H1 (cell line): ENCODE results near the gene NPHP4. TPM values are rescaled to one million over a fixed set of nuclear protein-coding genes. Genes with fewer than 3 reads are reported as not detected.

Experiments used
- CTCF ChIA-PET: fragments of 300-600 bp; sonication (Branson Sonifier 250); formaldehyde crosslinking; loops from one replicate; lab custom pipeline; 2021; ENCODE audit not compliant: partially characterized antibody; lab: Charles Lee
- POLR2A ChIA-PET: fragments of 300-600 bp; sonication (Branson Sonifier 250); formaldehyde crosslinking; loops from one replicate; lab custom pipeline; 2021; ENCODE audit warnings: inconsistent platforms; ENCODE audit not compliant: partially characterized antibody; lab: Charles Lee
- DNase-seq, 2 experiments: peaks; one replicate each; pipeline versions ENCODE4 v3.0.0 to v3.0.0-alpha.2; 2010 to 2022; ENCODE audit warnings: low spot score in 2 of 2, low read depth in 1 of 2, mixed read lengths in 1 of 2
- FAIRE-seq: peaks from 2 replicates; lab custom pipeline; 2011; peaks lifted over from hg19 to GRCh38; lab: Jason Lieb, UNC
- H2AFZ ChIP-seq: 2 replicates; pipeline ENCODE4 v1.8.1; 2012; ENCODE audit warnings: low read length, inconsistent platforms
- H2AK5ac ChIP-seq: 2 replicates; pipeline ENCODE4 v1.6.1; 2013; ENCODE audit warnings: low read depth, low read length
- H2BK120ac ChIP-seq: replicated peaks from 2 replicates; pipeline ENCODE3; 2013; ENCODE audit warnings: low read depth, low read length, inconsistent platforms
- H2BK12ac ChIP-seq: 2 replicates; pipeline ENCODE4 v1.6.1; 2013; ENCODE audit warnings: low read depth, low read length
- H2BK15ac ChIP-seq: 2 replicates; pipeline ENCODE4 v1.6.1; 2013; ENCODE audit warnings: low read length
- H2BK20ac ChIP-seq: 2 replicates; pipeline ENCODE4 v1.6.1; 2013; ENCODE audit warnings: low read length
- H2BK5ac ChIP-seq: 2 replicates; pipeline ENCODE4 v1.6.1; 2013; ENCODE audit warnings: low read depth, low read length
- H3K14ac ChIP-seq: 2 replicates; pipeline ENCODE4 v1.6.1; 2013; ENCODE audit warnings: inconsistent platforms; ENCODE audit not compliant: insufficient read length
- H3K18ac ChIP-seq: 2 replicates; pipeline ENCODE4 v1.6.1; 2013; ENCODE audit warnings: low read length; ENCODE audit errors: extremely low read depth
- H3K23ac ChIP-seq: 2 replicates; pipeline ENCODE4 v1.6.1; 2013; ENCODE audit warnings: inconsistent platforms; ENCODE audit not compliant: insufficient read length
- H3K23me2 ChIP-seq: 2 replicates; pipeline ENCODE4 v1.6.1; 2013; ENCODE audit warnings: low read depth, low read length
- H3K27ac ChIP-seq: 2 replicates; pipeline ENCODE4 v1.6.1; 2011; ENCODE audit warnings: low read depth, low read length, inconsistent platforms
- H3K27me3 ChIP-seq, 4 experiments: replicated peaks in 1 of 4; 1 replicate in 1 of 4; 2 replicates in 3 of 4; pipeline versions ENCODE4 v1.6.1 to v1.8.1; 2011 to 2013; ENCODE audit warnings: low read length in 3 of 4, mild to moderate bottlenecking in 3 of 4, inconsistent platforms in 2 of 4, mixed read lengths in 2 of 4, moderate library complexity in 1 of 4; ENCODE audit not compliant: control insufficient read depth in 3 of 4, insufficient read depth in 3 of 4; ENCODE audit errors: extremely low read depth in 1 of 4
- H3K36me3 ChIP-seq, 4 experiments: 2 replicates each; pipeline versions ENCODE4 v1.6.1 to v1.8.1; 2011 to 2013; ENCODE audit warnings: mild to moderate bottlenecking in 4 of 4, low read length in 3 of 4, moderate library complexity in 2 of 4, control low read depth in 1 of 4, inconsistent platforms in 1 of 4; ENCODE audit not compliant: insufficient read depth in 4 of 4, control insufficient read depth in 2 of 4
- H3K4ac ChIP-seq: replicated peaks from 2 replicates; pipeline ENCODE3; 2013; ENCODE audit warnings: low read length, low read depth, mixed read lengths, inconsistent platforms; ENCODE audit not compliant: insufficient read length
- H3K4me1 ChIP-seq, 4 experiments: replicated peaks in 1 of 4; 1 replicate in 1 of 4; 2 replicates in 3 of 4; pipeline versions ENCODE4 v1.6.1 to v1.8.1; 2011 to 2013; ENCODE audit warnings: low read length in 3 of 4, inconsistent platforms in 2 of 4, mixed read lengths in 1 of 4; ENCODE audit not compliant: insufficient read depth in 4 of 4, control insufficient read depth in 3 of 4
- H3K4me2 ChIP-seq, 2 experiments: 2 replicates each; pipeline versions ENCODE4 v1.6.1 to v1.8.1; 2011 to 2013; ENCODE audit warnings: low read depth in 2 of 2, low read length in 2 of 2, control low read depth in 1 of 2, inconsistent platforms in 1 of 2, mild to moderate bottlenecking in 1 of 2; ENCODE audit not compliant: insufficient read depth in 1 of 2
- H3K4me3 ChIP-seq, 4 experiments: fragments of 200-600, 300-600 bp in 1 of 4; sonication (generic), shearing (Covaris generic), sonication (Bioruptor Twin) in 1 of 4; 2 replicates each; pipeline versions ENCODE4 v1.5.1 to v1.8.1; 2011 to 2016; ENCODE audit warnings: low read length in 4 of 4, low read depth in 3 of 4, control low read depth in 2 of 4, inconsistent platforms in 2 of 4, mild to moderate bottlenecking in 2 of 4, mixed read lengths in 1 of 4, moderate library complexity in 1 of 4; ENCODE audit not compliant: insufficient read depth in 2 of 4; ENCODE audit errors: extremely low read depth in 1 of 4
- H3K56ac ChIP-seq: replicated peaks from 2 replicates; pipeline ENCODE3; 2013; ENCODE audit warnings: low read depth, mild to moderate bottlenecking, mixed read lengths, low read length, inconsistent platforms; ENCODE audit not compliant: insufficient read length
- H3K79me1 ChIP-seq: 2 replicates; pipeline ENCODE4 v1.6.1; 2013; ENCODE audit warnings: low read depth, low read length, control low read depth
- H3K79me2 ChIP-seq, 2 experiments: 2 replicates each; pipeline versions ENCODE4 v1.6.1 to v1.8.1; 2012 to 2013; ENCODE audit warnings: low read length in 2 of 2, mild to moderate bottlenecking in 2 of 2, inconsistent platforms in 1 of 2; ENCODE audit not compliant: insufficient read depth in 2 of 2, control insufficient read depth in 1 of 2
- H3K9ac ChIP-seq, 4 experiments: replicated peaks in 1 of 4; 1 replicate in 1 of 4; 2 replicates in 3 of 4; pipeline versions ENCODE4 v1.6.1 to v1.8.1; 2011 to 2013; ENCODE audit warnings: low read depth in 3 of 4, low read length in 3 of 4, control low read depth in 2 of 4, mild to moderate bottlenecking in 2 of 4, moderate library complexity in 2 of 4, inconsistent platforms in 1 of 4; ENCODE audit errors: extremely low read depth in 1 of 4
- H3K9me3 ChIP-seq, 2 experiments: 2 replicates each; pipeline versions ENCODE4 v1.6.1 to v1.8.1; 2012 to 2013; ENCODE audit warnings: mild to moderate bottlenecking in 2 of 2, moderate library complexity in 2 of 2, control low read depth in 1 of 2, inconsistent platforms in 1 of 2, low read depth in 1 of 2, low read length in 1 of 2, mixed read lengths in 1 of 2; ENCODE audit not compliant: insufficient read depth in 2 of 2
- H4K20me1 ChIP-seq, 2 experiments: replicated peaks in 1 of 2; 2 replicates each; pipeline versions ENCODE3 to v1.8.1; 2011 to 2013; ENCODE audit warnings: inconsistent platforms in 2 of 2, low read length in 2 of 2, mild to moderate bottlenecking in 1 of 2; ENCODE audit not compliant: insufficient read depth in 2 of 2, control insufficient read depth in 1 of 2
- H4K5ac ChIP-seq: 2 replicates; pipeline ENCODE4 v1.6.1; 2013; ENCODE audit warnings: low read length, low read depth, mixed read lengths, inconsistent platforms; ENCODE audit not compliant: insufficient read length
- H4K8ac ChIP-seq: 2 replicates; pipeline ENCODE4 v1.8.0; 2013; ENCODE audit warnings: mild to moderate bottlenecking, moderate library complexity, low read length, inconsistent platforms; ENCODE audit not compliant: insufficient read depth; ENCODE audit errors: extremely low read depth
- H4K91ac ChIP-seq: replicated peaks from 2 replicates; pipeline ENCODE3; 2013; ENCODE audit warnings: low read length, mixed read lengths, inconsistent platforms; ENCODE audit not compliant: insufficient read length
- FOSL1 ChIP-seq: IDR thresholded peaks from 2 replicates; pipeline ENCODE4 v1.6.1; 2011; ENCODE audit warnings: mild to moderate bottlenecking, low read depth, low read length, moderate library complexity; ENCODE audit not compliant: insufficient read depth
- RXRA ChIP-seq: IDR thresholded peaks from 2 replicates; pipeline ENCODE4 v1.6.1; 2011; ENCODE audit warnings: low read depth, mild to moderate bottlenecking, low read length, moderate library complexity; ENCODE audit not compliant: insufficient read depth
- SIRT6 ChIP-seq: IDR thresholded peaks from one replicate; pipeline ENCODE4 v1.7.1; 2012; ENCODE audit warnings: low read length, inconsistent platforms
- WGBS, 2 experiments: shearing (Covaris generic) in 1 of 2; methylation state at CpG; one replicate each; pipeline versions ENCODE4 v1.1.6 to v1.1.7; 2013 to 2015; ENCODE audit warnings: low lambda C conversion rate in 2 of 2, mixed read lengths in 2 of 2, inconsistent platforms in 1 of 2, low coverage in 1 of 2, missing lambda C conversion rate in 1 of 2; ENCODE audit not compliant: insufficient replicate concordance in 2 of 2, insufficient coverage in 1 of 2, insufficient read length in 1 of 2; ENCODE audit errors: extremely low coverage in 1 of 2, missing lambda C conversion rate in 1 of 2; 5-methylcytosine and 5-hydroxymethylcytosine counted together
- polyA plus RNA-seq, 7 experiments: library from polyadenylated mRNA; depleted of rRNA in 3 of 7; stranded (reverse) in 5 of 7; unstranded in 2 of 7; fragments of >200 nt in 5 of 7; fragments of 200-250 nt in 2 of 7; gene quantifications; 1 replicate in 5 of 7; 2 replicates in 1 of 7; 4 replicates in 1 of 7; pipeline versions ENCODE4 v1.2.1 to v1.2.3, GENCODE V29; 2011 to 2013; ENCODE audit warnings: missing spikeins in 2 of 7, mixed read lengths in 2 of 7
- total RNA-seq: library from RNA; stranded (reverse); fragmentation: NEBNext Ultra II Directional; extraction: Animal tissue kit (Norgen Biotek cat#: 25700); gene quantifications from 2 replicates; pipeline ENCODE4 v1.2.1, GENCODE V29; 2021
- TF ChIP-seq, protein P1 (sequence below): IDR thresholded peaks from 2 replicates; pipeline ENCODE4 v1.6.1; 2012; ENCODE audit warnings: low read length, inconsistent platforms

Gene NPHP4
- total and polyA plus RNA-seq, 2 of the 8 experiments (the other 6 are each of a cell fraction or from before 2014, with no cell fraction given), result 5.8 to 14.0 TPM

DNA sequence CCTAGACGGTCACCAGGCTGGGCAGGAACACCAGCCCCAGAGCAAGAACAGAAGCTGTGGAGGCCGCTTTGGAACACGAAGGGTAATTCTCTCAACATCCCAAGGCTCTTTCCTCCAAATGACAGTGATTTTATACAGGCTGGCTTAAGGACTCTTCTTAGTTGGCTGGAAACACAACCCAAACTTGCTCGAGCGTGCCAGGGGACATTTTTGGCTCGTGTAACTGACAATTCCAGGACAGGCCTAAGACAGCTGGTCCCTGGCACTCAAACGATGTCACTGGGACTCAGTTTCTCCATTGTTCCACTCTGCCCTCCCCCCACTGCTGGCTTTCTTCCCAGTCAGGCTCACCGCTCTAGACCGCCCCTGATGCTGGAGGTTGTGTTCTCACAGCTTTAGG lies 164.7 kb downstream of the NPHP4 start:
- Histone ChIP-seq H3K79me2 (no peaks in the 10 kb centered on the region), H3K79me1 (no peaks in the 10 kb centered on the region), H2BK120ac (no peak overlapping the region), H4K8ac (no peak overlapping the region), H3K27me3 (peaks cover 0 to 7% (median 0%) of the 10 kb centered on the region in 4 experiments; a peak in 2 of 7 replicates), H3K4ac (no peak overlapping the region), H2BK12ac (0 out of 2 replicates have a peak overlapping the region, but pooled peaks have one; percentile 11), H3K4me1 (peaks cover 8 to 18% (median 12%) of the 10 kb centered on the region in 4 experiments; a peak in 6 of 7 replicates), H2AK5ac (no peak overlapping the region; the same call in 1 of the 2 replicates), H4K20me1 (peaks cover 0 to 2% of the 10 kb centered on the region in 2 experiments), H3K23ac (no peak overlapping the region), H3K9ac (no peak overlapping the region), H3K9me3 (no peaks in the 10 kb centered on the region), H3K18ac (0 out of 2 replicates have a peak overlapping the region, but pooled peaks have one; percentile 0), H3K14ac (no peak overlapping the region), H4K91ac (no peak overlapping the region), H3K27ac (no peak overlapping the region), H3K4me2 (no peak overlapping the region), H3K36me3 (no peaks in the 10 kb centered on the region), H2BK5ac (no peak overlapping the region; the same call in 1 of the 2 replicates), H4K5ac (no peak overlapping the region), H3K56ac (no peak overlapping the region), H3K4me3 (no peak overlapping the region), H2BK20ac (no peak overlapping the region), H2AFZ (no peak overlapping the region), H2BK15ac (no peak overlapping the region), H3K23me2 (peaks cover 6% of the 10 kb centered on the region; the same call in 1 of the 2 replicates)
- TF ChIP-seq FOSL1 (no peak), SIRT6 (no peak), RXRA (no peak)
- TF ChIP-seq, protein P1, sequence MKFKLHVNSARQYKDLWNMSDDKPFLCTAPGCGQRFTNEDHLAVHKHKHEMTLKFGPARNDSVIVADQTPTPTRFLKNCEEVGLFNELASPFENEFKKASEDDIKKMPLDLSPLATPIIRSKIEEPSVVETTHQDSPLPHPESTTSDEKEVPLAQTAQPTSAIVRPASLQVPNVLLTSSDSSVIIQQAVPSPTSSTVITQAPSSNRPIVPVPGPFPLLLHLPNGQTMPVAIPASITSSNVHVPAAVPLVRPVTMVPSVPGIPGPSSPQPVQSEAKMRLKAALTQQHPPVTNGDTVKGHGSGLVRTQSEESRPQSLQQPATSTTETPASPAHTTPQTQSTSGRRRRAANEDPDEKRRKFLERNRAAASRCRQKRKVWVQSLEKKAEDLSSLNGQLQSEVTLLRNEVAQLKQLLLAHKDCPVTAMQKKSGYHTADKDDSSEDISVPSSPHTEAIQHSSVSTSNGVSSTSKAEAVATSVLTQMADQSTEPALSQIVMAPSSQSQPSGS, result no peak
- DNase-seq (no peak), FAIRE-seq (no peak)
- ChIA-PET CTCF (interaction anchor here (0.8 to 2.5 kb wide), 11 partner anchors 15 to 323 kb away, joined by 3 to 12 read pairs (median 3); no protein-coding TSS in a partner anchor), POLR2A (interaction anchor here (0.5 kb wide), 1 partner anchor 160 kb away, joined by 3 read pairs; no protein-coding TSS in a partner anchor)
- 87% methylated on average over 9 of the region's 9 CpGs; no CpG with 5 or more reads in 1 of the 2 experiments for WGBS, 2 experiments
